Lower leg skin (tissue), 3 donors: ENCODE results near the gene SUFU.

ENCODE experiments used
- CTCF ChIP-seq, 3 donors: fragments of 450-650 bp; IDR thresholded peaks; one replicate each; pipeline ENCODE4 v1.5.1; 2016; ENCODE audit warnings: antibody characterized with exemption in 3 of 3, mild to moderate bottlenecking in 3 of 3, moderate library complexity in 2 of 3
- POLR2A ChIP-seq, 2 donors: fragments of 450-650 bp; IDR thresholded peaks; one replicate each; pipeline ENCODE4 v1.6.1; 2016 to 2017; ENCODE audit warnings: antibody characterized with exemption in 2 of 2, mild to moderate bottlenecking in 1 of 2, moderate library complexity in 1 of 2

DNA sequence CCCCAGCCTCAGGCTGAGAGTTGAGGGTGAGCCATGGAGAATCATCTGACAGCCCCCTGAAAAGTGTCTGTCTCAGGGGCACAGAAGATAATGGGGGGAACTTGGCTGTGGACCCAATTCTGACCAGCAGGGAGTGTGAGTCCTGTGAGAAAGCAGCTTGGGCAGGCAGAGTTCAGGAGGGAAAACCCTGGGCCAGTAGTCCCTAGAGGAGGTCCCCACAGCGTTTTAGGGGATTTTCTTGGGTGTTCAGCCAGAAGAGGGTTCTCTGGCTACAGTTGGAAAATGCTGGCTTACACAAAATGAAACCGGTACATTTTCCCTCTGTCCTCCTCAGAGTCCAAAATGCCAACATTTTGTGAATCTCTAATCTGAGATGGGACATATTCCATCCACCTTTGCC is 104.7 kb downstream of the SUFU start:
- TF ChIP-seq CTCF (IDR thresholded peaks at IDR 0.05) (no peak), POLR2A (IDR thresholded peaks at IDR 0.05) (no peak)
